Renal pelvis (tissue), 4 donors: ENCODE data around the gene TRIM54. TPM values are rescaled to one million over a fixed set of nuclear protein-coding genes. Genes with fewer than 3 reads are reported as not detected.

ENCODE experiments used
- DNase-seq: peaks from one replicate; pipeline ENCODE4 v3.0.0-alpha.2; 2013
- polyA plus RNA-seq, 3 donors: library from polyadenylated mRNA; unstranded; fragments of 120-200 nt; gene quantifications; one replicate each; pipeline ENCODE4 v1.2.1, GENCODE V29; 2013; ENCODE audit not compliant: insufficient read length in 3 of 3

TRIM54 gene
- polyA plus RNA-seq, 3 donors = 4.4 to 8.2 (median 7.6) TPM

GRCh38 chr2:27354597-27354927 lies 72.3 kb downstream of the TRIM54 start:
- no peak for DNase-seq

GRCh38 chr2:27356056-27356381 lies 73.8 kb downstream of the TRIM54 start:
- DNase-seq = no peak

DNA sequence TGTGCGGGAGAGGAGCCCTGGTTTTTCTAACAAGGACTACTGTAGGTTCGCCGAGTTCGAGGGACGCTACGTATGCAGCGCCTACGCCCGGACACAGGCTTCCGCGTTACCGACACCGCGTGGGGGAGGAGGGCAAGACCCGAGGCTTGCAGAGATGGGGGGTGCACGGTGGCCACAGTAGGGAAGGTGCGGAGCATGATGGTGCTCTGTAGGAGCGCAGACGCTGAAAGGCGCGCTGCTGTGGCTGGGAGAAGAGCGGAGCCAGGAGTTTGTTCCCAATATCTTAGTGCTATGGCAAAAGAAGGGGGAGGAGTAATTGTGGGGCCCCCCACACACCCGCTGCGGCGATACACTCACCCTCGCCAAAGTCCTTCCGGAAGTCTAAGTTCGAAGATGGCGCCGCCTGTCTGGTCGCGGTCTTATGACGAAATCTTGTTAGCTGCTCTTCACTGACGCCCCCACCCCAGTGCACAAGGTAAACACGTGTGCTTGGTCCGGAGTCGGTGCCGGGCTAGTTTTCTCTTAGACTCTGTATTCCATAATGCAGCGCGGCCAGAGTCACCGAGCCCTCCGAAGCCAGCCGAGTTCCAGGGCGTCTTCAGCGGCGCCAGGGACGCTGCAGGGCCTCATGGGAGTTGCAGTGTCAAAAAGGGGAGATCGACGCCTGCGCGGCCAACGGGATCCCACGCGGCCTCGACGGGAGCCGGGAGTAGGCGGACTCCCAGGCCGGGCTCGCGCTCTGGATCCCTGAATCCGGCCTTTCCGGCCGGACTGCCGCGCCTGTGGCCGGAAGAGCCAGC lies 74.4 kb downstream of the TRIM54 start, which contains the start of gene GTF3C2:
Gene GTF3C2, minus strand, starts transcription at position 383 of the 800 bp plus-strand sequence. CDS start 13,210 bp downstream, outside the sequence.
- peak; percentile 98 for DNase-seq

Other genes starting within 250 kb of the TRIM54 start
- 10 to 100 TPM; 62.3 to 68.9 (median 66.7) TPM for gene TMEM214, start 249.5 kb upstream of the TRIM54 start, polyA plus RNA-seq
- gene AGBL5, start 230.8 kb upstream of the TRIM54 start, polyA plus RNA-seq = 10 to 100 TPM; 67.1 to 68.4 (median 67.5) TPM
- gene OST4, start 210.8 kb upstream of the TRIM54 start, polyA plus RNA-seq = 100 to 1,000 TPM; 228 to 288 (median 247) TPM
- 100 to 1,000 TPM in 2 of 3 donors, 10 to 100 TPM in 1; 70.9 to 135 (median 102) TPM for gene EMILIN1, start 203.8 kb upstream of the TRIM54 start, polyA plus RNA-seq
- gene KHK, start 195.7 kb upstream of the TRIM54 start, polyA plus RNA-seq = 10 to 100 TPM; 57.6 to 62.8 (median 60.6) TPM
- gene CGREF1, start 163.3 kb upstream of the TRIM54 start, polyA plus RNA-seq = 1 to 10 TPM; 5.7 to 8.1 (median 7.5) TPM
- 1 to 10 TPM; 1.3 to 2.5 (median 1.4) TPM for gene ABHD1, start 158.6 kb upstream of the TRIM54 start, polyA plus RNA-seq
- gene PREB, start 147.8 kb upstream of the TRIM54 start, polyA plus RNA-seq = 10 to 100 TPM; 49.2 to 59.0 (median 51.6) TPM
- gene PRR30, start 143.0 kb upstream of the TRIM54 start, polyA plus RNA-seq = not detected
- under 1 TPM; 0.50 to 0.66 (median 0.55) TPM for gene TCF23, start 133.4 kb upstream of the TRIM54 start, polyA plus RNA-seq
- gene ATRAID, start 70.4 kb upstream of the TRIM54 start, polyA plus RNA-seq = 100 to 1,000 TPM; 158 to 166 (median 164) TPM
- gene SLC5A6, start 70.2 kb upstream of the TRIM54 start, polyA plus RNA-seq = 10 to 100 TPM; 46.6 to 56.2 (median 48.8) TPM
- 10 to 100 TPM; 58.5 to 59.9 (median 58.9) TPM for gene CAD, start 65.1 kb upstream of the TRIM54 start, polyA plus RNA-seq
- gene SLC30A3, start 19.4 kb upstream of the TRIM54 start, polyA plus RNA-seq = 10 to 100 TPM in 2 of 3 donors, 1 to 10 TPM in 1; 7.6 to 13.2 (median 10.8) TPM
- gene DNAJC5G, start 7.0 kb upstream of the TRIM54 start, polyA plus RNA-seq = 1 to 10 TPM in 2 of 3 donors, under 1 TPM in 1; 0.60 to 2.6 (median 1.4) TPM
- 1 to 10 TPM in 2 of 3 donors, under 1 TPM in 1; 0.62 to 1.6 (median 1.0) TPM for gene UCN, start 26.0 kb downstream of the TRIM54 start, polyA plus RNA-seq
- 10 to 100 TPM; 72.3 to 89.1 (median 88.3) TPM for gene MPV17, start 40.7 kb downstream of the TRIM54 start, polyA plus RNA-seq
- 10 to 100 TPM; 69.1 to 80.2 (median 79.8) TPM for gene GTF3C2, start 74.3 kb downstream of the TRIM54 start, polyA plus RNA-seq
- 10 to 100 TPM; 52.5 to 55.1 (median 53.0) TPM for gene EIF2B4, start 87.9 kb downstream of the TRIM54 start, polyA plus RNA-seq
- gene SNX17, start 88.2 kb downstream of the TRIM54 start, polyA plus RNA-seq = 100 to 1,000 TPM; 108 to 121 (median 109) TPM
- gene ZNF513, start 98.3 kb downstream of the TRIM54 start, polyA plus RNA-seq = 10 to 100 TPM; 23.7 to 27.3 (median 24.6) TPM
- 100 to 1,000 TPM in 1 of 3 donors, 10 to 100 TPM in 2; 91.2 to 107 (median 96.4) TPM for gene PPM1G, start 127.2 kb downstream of the TRIM54 start, polyA plus RNA-seq
- 100 to 1,000 TPM; 128 to 141 (median 133) TPM for gene NRBP1, start 146.2 kb downstream of the TRIM54 start, polyA plus RNA-seq
- 10 to 100 TPM in 1 of 3 donors, 1 to 10 TPM in 2; 6.1 to 10.6 (median 9.5) TPM for gene KRTCAP3, start 160.0 kb downstream of the TRIM54 start, polyA plus RNA-seq
- gene IFT172, start 207.3 kb downstream of the TRIM54 start, polyA plus RNA-seq = 10 to 100 TPM; 41.0 to 76.4 (median 66.0) TPM
- gene FNDC4, start 212.8 kb downstream of the TRIM54 start, polyA plus RNA-seq = 1 to 10 TPM; 6.6 to 8.3 (median 8.1) TPM
- gene GCKR, start 214.4 kb downstream of the TRIM54 start, polyA plus RNA-seq = under 1 TPM in 2 of 3 donors, not detected in 1; 0.10 to 0.40 TPM